SJCRH30 (cell line): ENCODE measurements around the gene MRPL37. TPM values are rescaled to one million over a fixed set of nuclear protein-coding genes. Genes with fewer than 3 reads are reported as not detected.
A peak's percentile ranks its signal among the peaks of the same experiment; 100 is the strongest.

ENCODE experiments used
- DNase-seq, 2 experiments: peaks; one replicate each; pipeline ENCODE4 v3.0.0-alpha.2; 2015 to 2020
- H3K27ac ChIP-seq: fragments of 250-450 bp; sonication (Bioruptor Pico); 2 replicates; pipeline ENCODE4 v1.5.1; 2020; ENCODE audit warnings: mild to moderate bottlenecking, moderate library complexity
- H3K27me3 ChIP-seq: fragments of 250-450 bp; sonication (Bioruptor Pico); 2 replicates; pipeline ENCODE4 v1.5.1; 2020; ENCODE audit warnings: mild to moderate bottlenecking, moderate library complexity
- H3K36me3 ChIP-seq: fragments of 250-450 bp; sonication (Bioruptor Pico); 2 replicates; pipeline ENCODE4 v1.5.1; 2020; ENCODE audit warnings: mild to moderate bottlenecking, moderate library complexity
- H3K4me1 ChIP-seq: fragments of 250-450 bp; sonication (Bioruptor Pico); 2 replicates; pipeline ENCODE4 v1.5.1; 2020; ENCODE audit warnings: mild to moderate bottlenecking, moderate library complexity
- H3K4me3 ChIP-seq: fragments of 250-450 bp; sonication (Bioruptor Pico); 2 replicates; pipeline ENCODE4 v1.5.1; 2020; ENCODE audit warnings: mild to moderate bottlenecking, moderate library complexity
- H3K9me3 ChIP-seq: fragments of 250-450 bp; sonication (Bioruptor Pico); replicated peaks from 2 replicates; pipeline ENCODE4 v1.5.1; 2020; ENCODE audit warnings: mild to moderate bottlenecking, moderate library complexity
- total RNA-seq: library from RNA; depleted of rRNA; stranded (reverse); fragments of >200 nt; shearing (Covaris generic); gene quantifications from 2 replicates; pipeline ENCODE4 v1.2.3, GENCODE V29; 2014; rRNA removed

MRPL37 gene
- total RNA-seq = 139 and 142 TPM in 2 replicates

DNA sequence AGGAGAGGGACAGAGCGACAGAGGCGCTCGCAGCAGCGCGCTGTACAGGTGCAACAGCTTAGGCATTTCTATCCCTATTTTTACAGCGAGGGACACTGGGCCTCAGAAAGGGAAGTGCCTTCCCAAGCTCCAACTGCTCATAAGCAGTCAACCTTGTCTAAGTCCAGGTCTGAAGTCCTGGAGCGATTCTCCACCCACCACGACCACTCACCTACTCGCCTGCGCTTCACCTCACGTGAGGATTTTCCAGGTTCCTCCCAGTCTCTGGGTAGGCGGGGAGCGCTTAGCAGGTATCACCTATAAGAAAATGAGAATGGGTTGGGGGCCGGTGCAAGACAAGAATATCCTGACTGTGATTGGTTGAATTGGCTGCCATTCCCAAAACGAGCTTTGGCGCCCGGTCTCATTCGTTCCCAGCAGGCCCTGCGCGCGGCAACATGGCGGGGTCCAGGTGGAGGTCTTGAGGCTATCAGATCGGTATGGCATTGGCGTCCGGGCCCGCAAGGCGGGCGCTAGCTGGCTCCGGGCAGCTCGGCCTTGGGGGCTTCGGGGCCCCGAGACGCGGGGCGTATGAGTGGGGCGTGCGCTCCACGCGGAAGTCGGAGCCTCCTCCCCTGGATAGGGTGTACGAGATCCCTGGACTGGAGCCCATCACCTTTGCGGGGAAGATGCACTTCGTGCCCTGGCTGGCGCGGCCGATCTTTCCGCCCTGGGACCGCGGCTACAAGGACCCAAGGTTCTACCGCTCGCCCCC, at the start of gene MRPL37, which contains the start of gene CYB5RL:
Gene MRPL37, plus strand, starts transcription at position 403 of the 754 bp plus-strand sequence. Its CDS starts 77 bp downstream, at position 480.
Gene CYB5RL, minus strand, starts transcription at position 266 of the 754 bp plus-strand sequence. CDS start 4,414 bp downstream, outside the sequence.
- DNase-seq = peak; percentile 96 to 98
- H3K27ac ChIP-seq = peak within 1 kb of the TSS; percentile 65
- H3K27me3 ChIP-seq = no peaks in the 10 kb centered on the region
- no peaks in the 10 kb centered on the region for H3K9me3 ChIP-seq
- H3K4me1 ChIP-seq = peaks cover 3% of the 10 kb centered on the region
- H3K36me3 ChIP-seq = peaks cover 13% of the 10 kb centered on the region
- peak within 1 kb of the TSS; percentile 83 for H3K4me3 ChIP-seq

DNA sequence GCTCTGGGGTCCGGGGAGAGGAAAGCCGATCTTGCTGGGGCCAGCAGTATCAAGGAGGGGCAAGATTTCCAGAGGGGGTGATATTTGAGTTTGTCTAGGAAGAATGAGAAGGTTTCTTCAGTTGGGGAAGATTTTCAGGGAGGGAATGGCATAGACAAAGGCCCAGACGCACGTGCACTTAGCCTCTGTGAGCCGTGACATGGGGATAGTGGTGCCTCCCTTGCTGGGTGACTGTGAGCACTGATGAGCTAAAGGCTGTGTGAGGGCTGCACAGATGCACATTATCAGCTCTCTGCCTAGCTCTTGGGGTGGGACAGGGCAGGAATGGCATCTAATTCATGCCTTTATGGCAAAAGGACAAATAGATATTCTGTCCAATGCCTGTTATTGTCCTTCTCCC, 49.0 kb upstream of the MRPL37 start:
- Histone ChIP-seq H3K9me3 (no peaks in the 10 kb centered on the region), H3K27me3 (peaks cover 3% of the 10 kb centered on the region; the same call in 1 of the 2 replicates), H3K4me1 (no peaks in the 10 kb centered on the region), H3K36me3 (no peaks in the 10 kb centered on the region), H3K27ac (no peak overlapping the region), H3K4me3 (no peak overlapping the region)
- no peak for DNase-seq

DNA sequence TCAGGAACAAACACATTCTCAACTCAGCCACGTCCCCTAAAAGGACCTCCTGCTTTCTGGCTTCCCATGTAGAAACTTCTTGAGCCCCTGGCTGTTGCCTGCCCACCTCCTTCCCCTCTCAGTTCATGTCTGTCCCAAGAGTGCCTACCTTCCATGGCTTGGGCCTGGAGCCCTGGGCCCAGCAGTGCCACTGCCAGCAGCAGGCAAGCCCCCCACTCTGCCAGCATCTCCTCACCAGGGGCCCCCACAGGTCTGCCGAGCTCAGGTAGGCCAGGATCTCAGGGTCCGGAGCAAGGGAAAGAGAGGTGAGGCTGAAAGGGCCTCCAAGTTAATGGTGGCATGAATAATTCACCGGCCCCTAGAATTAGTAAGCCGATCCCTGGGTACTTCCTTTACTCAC, 47.3 kb upstream of the MRPL37 start, which contains the start of gene CDCP2:
Gene CDCP2, minus strand, starts transcription at position 305 of the 400 bp plus-strand sequence. Its CDS starts 78 bp downstream, at position 227.
- no peak within 1 kb of the TSS for H3K4me3 ChIP-seq
- DNase-seq = no peak
- H3K4me1 ChIP-seq = no peaks in the 10 kb centered on the region
- peaks cover 3% of the 10 kb centered on the region; the same call in 1 of the 2 replicates for H3K27me3 ChIP-seq
- no peaks in the 10 kb centered on the region for H3K36me3 ChIP-seq
- no peak within 1 kb of the TSS for H3K27ac ChIP-seq
- H3K9me3 ChIP-seq = no peaks in the 10 kb centered on the region

DNA sequence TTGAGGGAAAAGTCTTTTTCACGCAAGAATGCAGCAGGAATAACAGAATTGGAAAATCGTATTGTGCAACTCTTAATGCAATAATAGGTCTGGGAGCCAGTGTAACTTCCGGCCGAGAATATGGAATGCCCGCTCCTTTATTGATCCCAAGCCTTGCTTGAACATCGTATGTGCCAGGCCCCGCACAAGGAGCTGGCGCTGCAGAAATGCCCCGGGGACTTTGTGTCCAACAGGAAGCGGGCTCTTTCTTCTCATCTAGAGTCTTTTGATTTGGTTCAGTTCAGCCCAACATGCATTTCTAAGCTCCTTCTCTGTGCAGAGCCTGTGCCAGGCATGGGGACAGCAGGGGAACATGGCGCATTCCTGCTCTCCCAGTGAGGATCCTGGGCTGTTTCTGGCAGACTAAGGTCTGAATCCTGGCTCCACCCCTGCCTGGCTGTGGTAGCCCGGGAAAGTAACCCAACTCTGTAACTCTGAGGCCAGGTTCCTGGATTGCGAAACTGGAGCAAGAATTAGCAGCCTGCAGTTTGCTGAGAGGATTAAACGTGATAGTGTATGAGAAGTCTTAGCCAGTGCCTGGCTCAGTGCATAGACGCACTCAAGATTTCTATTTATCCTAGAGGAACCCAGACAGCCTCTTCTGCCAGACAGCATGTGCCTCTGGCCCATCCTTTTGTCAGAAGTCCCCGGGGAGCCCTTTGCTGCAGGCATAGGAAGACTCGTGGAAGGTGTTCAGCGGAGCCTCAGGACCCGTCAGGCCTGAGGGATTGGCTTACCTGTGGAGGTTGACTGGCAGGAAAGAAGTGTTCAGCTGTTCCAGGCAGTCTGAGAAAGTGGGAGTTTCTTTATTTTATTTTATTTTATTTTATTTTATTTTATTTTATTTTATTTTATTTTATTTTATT, 46.2 kb upstream of the MRPL37 start:
- Histone ChIP-seq H3K27ac (no peak overlapping the region), H3K36me3 (no peaks in the 10 kb centered on the region), H3K4me3 (no peak overlapping the region), H3K27me3 (no peaks in the 10 kb centered on the region; the same call in 1 of the 2 replicates), H3K4me1 (no peaks in the 10 kb centered on the region), H3K9me3 (no peaks in the 10 kb centered on the region)
- DNase-seq = no peak

GRCh38 chr1:54156201-54156600, 43.8 kb upstream of the MRPL37 start:
- no peaks in the 10 kb centered on the region; the same call in 1 of the 2 replicates for H3K27me3 ChIP-seq
- H3K27ac ChIP-seq = no peak overlapping the region
- H3K36me3 ChIP-seq = no peaks in the 10 kb centered on the region
- no peaks in the 10 kb centered on the region for H3K9me3 ChIP-seq
- DNase-seq = no peak
- H3K4me1 ChIP-seq = no peaks in the 10 kb centered on the region
- H3K4me3 ChIP-seq = no peak overlapping the region

DNA sequence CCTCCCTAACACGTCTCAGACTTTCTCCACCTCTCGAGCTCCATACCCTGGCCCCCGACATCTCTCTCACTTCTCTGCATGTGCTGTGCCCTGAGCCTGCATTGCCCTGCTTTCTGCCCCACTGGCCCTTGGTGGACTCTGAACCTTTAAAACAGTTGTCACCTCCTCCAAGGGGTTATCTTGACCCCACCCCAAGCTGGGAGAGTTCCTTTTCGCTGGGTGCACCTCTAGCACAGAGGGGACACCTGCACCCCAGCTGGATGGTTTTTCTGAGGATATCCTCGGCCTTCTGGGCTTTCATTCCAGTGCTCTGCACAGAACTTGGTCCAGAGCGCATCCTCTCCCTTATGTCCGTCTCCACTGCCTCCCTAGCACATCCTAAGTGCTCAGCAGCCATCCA, 43.0 kb upstream of the MRPL37 start:
- Histone ChIP-seq H3K36me3 (no peaks in the 10 kb centered on the region), H3K9me3 (no peaks in the 10 kb centered on the region), H3K4me1 (no peaks in the 10 kb centered on the region), H3K27ac (no peak overlapping the region), H3K4me3 (no peak overlapping the region), H3K27me3 (no peaks in the 10 kb centered on the region; the same call in 1 of the 2 replicates)
- DNase-seq = no peak

DNA sequence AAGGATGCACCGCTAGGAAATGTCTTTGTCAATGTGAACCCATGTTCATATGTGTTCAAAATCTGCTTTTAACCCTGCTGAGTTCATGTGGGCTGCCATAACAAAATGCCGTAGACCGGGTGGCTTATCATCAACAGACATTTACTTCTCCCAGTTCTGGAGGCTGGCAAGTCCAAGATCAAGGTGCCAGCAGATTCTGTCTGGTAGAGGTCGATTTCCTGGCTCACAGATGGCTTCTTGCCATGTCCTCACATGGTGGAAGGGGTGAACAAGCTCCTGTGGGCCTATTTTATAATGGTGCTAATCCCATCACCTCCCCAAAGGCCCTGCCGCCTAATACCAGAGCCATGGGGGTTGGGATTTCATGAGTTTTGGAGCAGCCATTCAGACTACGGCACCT, 42.6 kb upstream of the MRPL37 start:
- Histone ChIP-seq H3K9me3 (no peaks in the 10 kb centered on the region), H3K4me3 (no peak overlapping the region), H3K27ac (no peak overlapping the region), H3K4me1 (no peaks in the 10 kb centered on the region), H3K36me3 (no peaks in the 10 kb centered on the region), H3K27me3 (no peaks in the 10 kb centered on the region; the same call in 1 of the 2 replicates)
- DNase-seq = no peak

- no peak for DNase-seq
- Histone ChIP-seq H3K4me3 (no peak overlapping the region), H3K27ac (no peak overlapping the region), H3K9me3 (no peaks in the 10 kb centered on the region), H3K27me3 (no peaks in the 10 kb centered on the region; the same call in 1 of the 2 replicates), H3K36me3 (no peaks in the 10 kb centered on the region), H3K4me1 (no peaks in the 10 kb centered on the region)
These were observed 41.9 kb upstream of the MRPL37 start for GRCh38 chr1:54158071-54158470.

DNA sequence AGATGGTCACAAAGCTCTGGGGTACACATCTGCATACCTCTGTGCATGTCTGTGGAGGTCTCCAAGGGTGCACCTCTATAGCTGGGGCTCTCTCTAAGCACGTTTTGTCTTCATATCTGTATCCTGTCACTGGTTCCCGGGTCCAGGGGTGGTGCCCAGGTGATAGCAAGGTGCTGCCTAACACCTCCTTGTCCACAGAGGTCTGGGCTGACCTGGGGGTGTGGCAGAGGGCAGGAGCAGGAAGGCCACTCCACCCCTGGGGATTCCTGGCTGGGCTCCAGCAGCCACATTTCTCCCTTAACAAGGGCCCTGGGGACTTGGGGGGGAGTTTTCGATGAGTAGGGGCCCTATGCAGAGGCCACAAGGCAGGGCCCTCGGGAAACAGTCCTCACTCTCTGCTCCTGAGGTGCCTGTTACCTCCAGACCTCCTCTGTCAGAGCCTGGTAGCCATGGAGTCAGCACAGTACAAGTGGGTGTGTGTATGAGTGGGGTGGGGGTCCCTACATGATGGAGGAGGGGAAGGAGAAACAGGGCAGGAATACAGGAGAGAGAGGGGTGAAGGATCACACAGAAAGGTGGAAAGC, 40.1 kb upstream of the MRPL37 start:
- Histone ChIP-seq H3K4me1 (no peaks in the 10 kb centered on the region), H3K27ac (no peak overlapping the region), H3K9me3 (no peaks in the 10 kb centered on the region), H3K4me3 (no peak overlapping the region), H3K36me3 (no peaks in the 10 kb centered on the region), H3K27me3 (no peaks in the 10 kb centered on the region)
- DNase-seq = no peak

DNA sequence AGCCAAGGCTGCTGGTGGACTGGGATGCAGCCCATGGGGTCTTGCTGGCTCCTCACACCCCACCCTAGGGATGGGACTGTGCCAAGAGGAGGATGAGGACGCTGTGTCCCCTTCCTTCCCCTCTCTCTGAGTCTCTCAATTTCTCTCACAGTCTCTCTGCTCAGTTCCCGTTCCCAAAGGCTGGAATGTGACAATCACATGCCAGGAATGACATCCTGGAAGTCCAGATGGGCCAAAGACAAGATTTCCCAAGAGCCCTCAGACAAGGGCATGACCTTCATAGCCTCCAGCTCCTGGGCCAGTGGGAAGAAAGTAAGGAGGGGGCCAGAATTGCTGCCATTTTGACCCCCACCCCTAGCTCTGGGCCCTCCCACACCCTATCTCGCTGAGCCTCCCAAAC, 39.6 kb upstream of the MRPL37 start:
- Histone ChIP-seq H3K9me3 (no peaks in the 10 kb centered on the region), H3K27me3 (no peaks in the 10 kb centered on the region), H3K4me3 (no peak overlapping the region), H3K4me1 (no peaks in the 10 kb centered on the region), H3K27ac (no peak overlapping the region), H3K36me3 (no peaks in the 10 kb centered on the region)
- no peak for DNase-seq

GRCh38 chr1:54161495-54162168, 38.3 kb upstream of the MRPL37 start:
- H3K9me3 ChIP-seq = no peaks in the 10 kb centered on the region
- H3K4me3 ChIP-seq = no peak overlapping the region
- H3K27ac ChIP-seq = no peak overlapping the region
- H3K27me3 ChIP-seq = no peaks in the 10 kb centered on the region
- DNase-seq = no peak
- no peaks in the 10 kb centered on the region for H3K36me3 ChIP-seq
- no peaks in the 10 kb centered on the region for H3K4me1 ChIP-seq

- Histone ChIP-seq H3K4me1 (no peaks in the 10 kb centered on the region), H3K4me3 (no peak overlapping the region), H3K9me3 (no peaks in the 10 kb centered on the region), H3K27me3 (no peaks in the 10 kb centered on the region), H3K27ac (no peak overlapping the region), H3K36me3 (no peaks in the 10 kb centered on the region)
- DNase-seq = no peak
These were observed 36.9 kb upstream of the MRPL37 start for GRCh38 chr1:54163051-54163450.

GRCh38 chr1:54163573-54163972, 36.4 kb upstream of the MRPL37 start:
- no peak for DNase-seq
- no peaks in the 10 kb centered on the region for H3K27me3 ChIP-seq
- H3K36me3 ChIP-seq = no peaks in the 10 kb centered on the region

GRCh38 chr1:54165146-54165545, 34.8 kb upstream of the MRPL37 start:
- Histone ChIP-seq H3K27ac (no peak overlapping the region), H3K4me3 (no peak overlapping the region), H3K9me3 (no peaks in the 10 kb centered on the region), H3K27me3 (no peaks in the 10 kb centered on the region), H3K4me1 (no peaks in the 10 kb centered on the region), H3K36me3 (no peaks in the 10 kb centered on the region)
- no peak for DNase-seq

More at GRCh38 chr1:54163573-54163972, 36.4 kb upstream of the MRPL37 start:
- Histone ChIP-seq H3K4me3 (no peak overlapping the region), H3K27ac (no peak overlapping the region), H3K9me3 (no peaks in the 10 kb centered on the region), H3K4me1 (no peaks in the 10 kb centered on the region)
